ENCODE measurements around the gene GEMIN4. TPM values are rescaled to one million over a fixed set of nuclear protein-coding genes. Genes with fewer than 3 reads are reported as not detected.

The GEMIN4 gene
- polyA plus RNA-seq, 1 donor (not counting 4 experiments of a cell fraction or from before 2014, with no cell fraction given): 29.5 TPM

GRCh38 chr17:798246-798645, 46.2 kb upstream of the GEMIN4 start:
- no peak for DNase-seq (ENCODE audit: low read depth, low spot score)
- H3K9me3 ChIP-seq (ENCODE audit: control insufficient read depth, low read depth, low read length): no peaks in the 10 kb centered on the region
- H3K4me3 ChIP-seq (ENCODE audit: control insufficient read depth in 2 of 3, extremely low read depth in 1 of 3, insufficient read depth in 2 of 3, low read depth in 1 of 3, low read length in 3 of 3): no peak overlapping the region
- H3K79me2 ChIP-seq (ENCODE audit: control insufficient read depth, insufficient read depth, low read length): no peaks in the 10 kb centered on the region
- TF ChIP-seq CTCF (optimal IDR thresholded peaks at IDR 0.05 in 1 of 3, IDR thresholded peaks at IDR 0.05 in 1 of 3, conservative IDR thresholded peaks at IDR 0.05 in 1 of 3; ENCODE audit: extremely low read depth in 1 of 3, insufficient read depth in 2 of 3, low read length in 3 of 3) (no peak), EZH2 (IDR thresholded peaks at IDR 0.05; ENCODE audit: low read length) (no peak)
- H4K20me1 ChIP-seq (ENCODE audit: control insufficient read depth, extremely low read depth, insufficient read depth, low read length): no peaks in the 10 kb centered on the region
- H3K27ac ChIP-seq (ENCODE audit: control insufficient read depth, insufficient read depth, low read length): no peak overlapping the region
- H3K4me2 ChIP-seq (ENCODE audit: control insufficient read depth, extremely low read depth, insufficient read depth, low read depth, low read length): no peak overlapping the region
- peaks cover 23 to 28% of the 10 kb centered on the region in 2 experiments for H3K36me3 ChIP-seq (ENCODE audit: control insufficient read depth in 2 of 2, extremely low read depth in 1 of 2, insufficient read depth in 2 of 2, low read length in 2 of 2)
- no peak overlapping the region for H3K9ac ChIP-seq (ENCODE audit: control insufficient read depth, extremely low read depth, insufficient read depth, low read length)
- dilution Hi-C loops (cut with MboI; ENCODE audit: extremely low pct_ligation_motif_present, low sequenced_read_pairs): loop anchor here (25.0 kb wide), 1 partner anchor 189 kb away; the partner anchor contains the start of genes NXN and TIMM22
- peaks cover 9% of the 10 kb centered on the region for H3K4me1 ChIP-seq (ENCODE audit: control insufficient read depth, extremely low read depth, insufficient read depth, low read length)
- H3K9me1 ChIP-seq (ENCODE audit: control insufficient read depth, extremely low read depth, insufficient read depth, low read length): no peaks in the 10 kb centered on the region
- FAIRE-seq: no peak
- no peaks in the 10 kb centered on the region for H3K27me3 ChIP-seq (ENCODE audit: control insufficient read depth, extremely low read depth, insufficient read depth, low read length)
- H2AFZ ChIP-seq (ENCODE audit: control insufficient read depth, low read length): no peak overlapping the region

GRCh38 chr17:797236-797840, 45.3 kb upstream of the GEMIN4 start:
- dilution Hi-C loops (cut with MboI; ENCODE audit: extremely low pct_ligation_motif_present, low sequenced_read_pairs): loop anchor here (25.0 kb wide), 1 partner anchor 190 kb away; the partner anchor contains the start of genes NXN and TIMM22
- H4K20me1 ChIP-seq (ENCODE audit: control insufficient read depth, extremely low read depth, insufficient read depth, low read length): no peaks in the 10 kb centered on the region
- no peak for FAIRE-seq
- no peaks in the 10 kb centered on the region for H3K79me2 ChIP-seq (ENCODE audit: control insufficient read depth, insufficient read depth, low read length)
- peaks cover 9% of the 10 kb centered on the region for H3K4me1 ChIP-seq (ENCODE audit: control insufficient read depth, extremely low read depth, insufficient read depth, low read length)
- DNase-seq (ENCODE audit: low read depth, low spot score): no peak
- H3K9me3 ChIP-seq (ENCODE audit: control insufficient read depth, low read depth, low read length): no peaks in the 10 kb centered on the region
- no peaks in the 10 kb centered on the region for H3K27me3 ChIP-seq (ENCODE audit: control insufficient read depth, extremely low read depth, insufficient read depth, low read length)
- no peak overlapping the region for H2AFZ ChIP-seq (ENCODE audit: control insufficient read depth, low read length)
- H3K27ac ChIP-seq (ENCODE audit: control insufficient read depth, insufficient read depth, low read length): no peak overlapping the region
- H3K4me2 ChIP-seq (ENCODE audit: control insufficient read depth, extremely low read depth, insufficient read depth, low read depth, low read length): no peak overlapping the region
- no peak for TF ChIP-seq CTCF (optimal IDR thresholded peaks at IDR 0.05 in 1 of 3, IDR thresholded peaks at IDR 0.05 in 1 of 3, conservative IDR thresholded peaks at IDR 0.05 in 1 of 3; ENCODE audit: extremely low read depth in 1 of 3, insufficient read depth in 2 of 3, low read length in 3 of 3)
- no peak for TF ChIP-seq EZH2 (IDR thresholded peaks at IDR 0.05; ENCODE audit: low read length)
- H3K9ac ChIP-seq (ENCODE audit: control insufficient read depth, extremely low read depth, insufficient read depth, low read length): no peak overlapping the region
- H3K4me3 ChIP-seq (ENCODE audit: control insufficient read depth in 2 of 3, extremely low read depth in 1 of 3, insufficient read depth in 2 of 3, low read depth in 1 of 3, low read length in 3 of 3): no peak overlapping the region
- no peaks in the 10 kb centered on the region for H3K9me1 ChIP-seq (ENCODE audit: control insufficient read depth, extremely low read depth, insufficient read depth, low read length)
- peaks cover 22 to 23% of the 10 kb centered on the region in 2 experiments for H3K36me3 ChIP-seq (ENCODE audit: control insufficient read depth in 2 of 2, extremely low read depth in 1 of 2, insufficient read depth in 2 of 2, low read length in 2 of 2)

Measured in keratinocyte (primary cell).